OCI-LY1 (cell line): ENCODE data around the gene OSBPL2.

Experiments
- EZH2 ChIP-seq: fragments of 200-600 bp; sonication (generic), shearing (Covaris generic); IDR thresholded peaks from 2 replicates; pipeline ENCODE4 v1.8.0; 2017; ENCODE audit warnings: borderline replicate concordance, mixed run types, mild to moderate bottlenecking, antibody characterized with exemption, low read length, moderate library complexity, mixed read lengths
- TF ChIP-seq, protein P1 (sequence below): fragments of 200-600 bp; sonication (generic), shearing (Covaris generic); IDR thresholded peaks from 2 replicates; pipeline ENCODE4 v1.5.1; 2017; ENCODE audit warnings: mild to moderate bottlenecking, antibody characterized with exemption, low read length, moderate library complexity, mixed read lengths

DNA sequence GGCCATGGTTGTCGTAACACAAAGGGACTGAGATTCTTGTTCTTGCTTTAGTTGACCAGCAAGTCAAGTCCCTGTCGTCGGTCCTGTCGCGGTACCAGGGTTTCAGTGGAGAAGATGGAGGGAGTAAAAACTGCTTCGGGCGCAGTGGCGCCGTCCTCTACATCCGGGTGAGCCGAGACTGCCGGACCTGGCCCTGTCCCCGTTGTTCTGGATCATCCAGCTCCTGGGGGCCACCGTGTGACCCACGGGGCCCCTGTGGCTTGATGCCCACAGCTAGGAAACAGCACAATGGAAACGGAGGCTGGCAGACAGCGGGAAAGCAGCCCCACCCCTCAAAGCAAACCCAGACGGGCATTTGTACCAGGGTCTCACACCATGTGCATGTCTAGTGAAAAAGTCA is 40.5 kb upstream of the OSBPL2 start:
- no peak for TF ChIP-seq EZH2
- TF ChIP-seq, protein P1, sequence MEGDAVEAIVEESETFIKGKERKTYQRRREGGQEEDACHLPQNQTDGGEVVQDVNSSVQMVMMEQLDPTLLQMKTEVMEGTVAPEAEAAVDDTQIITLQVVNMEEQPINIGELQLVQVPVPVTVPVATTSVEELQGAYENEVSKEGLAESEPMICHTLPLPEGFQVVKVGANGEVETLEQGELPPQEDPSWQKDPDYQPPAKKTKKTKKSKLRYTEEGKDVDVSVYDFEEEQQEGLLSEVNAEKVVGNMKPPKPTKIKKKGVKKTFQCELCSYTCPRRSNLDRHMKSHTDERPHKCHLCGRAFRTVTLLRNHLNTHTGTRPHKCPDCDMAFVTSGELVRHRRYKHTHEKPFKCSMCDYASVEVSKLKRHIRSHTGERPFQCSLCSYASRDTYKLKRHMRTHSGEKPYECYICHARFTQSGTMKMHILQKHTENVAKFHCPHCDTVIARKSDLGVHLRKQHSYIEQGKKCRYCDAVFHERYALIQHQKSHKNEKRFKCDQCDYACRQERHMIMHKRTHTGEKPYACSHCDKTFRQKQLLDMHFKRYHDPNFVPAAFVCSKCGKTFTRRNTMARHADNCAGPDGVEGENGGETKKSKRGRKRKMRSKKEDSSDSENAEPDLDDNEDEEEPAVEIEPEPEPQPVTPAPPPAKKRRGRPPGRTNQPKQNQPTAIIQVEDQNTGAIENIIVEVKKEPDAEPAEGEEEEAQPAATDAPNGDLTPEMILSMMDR = no peak
